EL (cell line): ENCODE results near the gene CIRBP.

Experiments
- DNase-seq: peaks from one replicate; pipeline ENCODE4 v3.0.0-alpha.2; 2016

Gene CIRBP

DNA sequence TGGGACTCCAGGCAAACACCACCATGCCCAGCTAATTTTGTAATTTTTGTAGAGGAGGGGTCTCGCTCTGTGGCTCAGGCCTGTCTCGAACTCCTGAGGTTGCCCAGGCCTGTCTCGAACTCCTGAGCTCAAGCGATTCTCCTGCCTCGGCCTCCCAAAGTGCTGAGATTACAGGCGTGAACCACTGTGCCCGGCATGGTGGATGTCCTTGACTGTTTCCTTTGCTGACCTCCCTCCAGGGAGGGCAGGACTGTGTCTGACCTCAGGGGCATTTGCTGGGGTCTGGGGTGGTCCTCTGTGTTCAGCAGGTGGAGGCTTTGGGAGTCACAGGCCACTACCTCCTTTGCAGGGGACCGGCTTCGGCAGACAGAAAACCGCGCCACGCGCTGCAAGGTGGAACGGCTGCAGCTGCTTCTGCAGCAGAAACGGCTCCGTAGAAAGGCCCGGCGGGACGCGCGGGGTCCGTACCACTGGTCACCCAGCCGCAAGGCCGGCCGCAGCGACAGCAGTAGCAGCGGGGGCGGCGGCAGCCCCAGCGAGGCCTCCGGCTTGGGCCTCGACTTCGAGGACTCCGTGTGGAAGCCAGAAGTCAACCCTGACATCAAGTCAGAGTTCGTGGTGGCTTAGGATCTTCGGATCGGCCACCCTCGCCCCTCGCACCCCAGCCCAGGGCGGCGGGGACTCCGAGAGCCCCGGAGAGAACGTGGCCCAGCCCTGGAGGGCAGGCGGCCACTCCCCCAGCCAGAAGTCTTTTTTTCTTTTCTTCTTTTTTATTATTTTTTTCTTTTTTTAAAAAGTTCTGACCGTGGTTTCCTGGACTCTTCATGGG, 12.3 kb upstream of the CIRBP start:
- DNase-seq, result no peak

DNA sequence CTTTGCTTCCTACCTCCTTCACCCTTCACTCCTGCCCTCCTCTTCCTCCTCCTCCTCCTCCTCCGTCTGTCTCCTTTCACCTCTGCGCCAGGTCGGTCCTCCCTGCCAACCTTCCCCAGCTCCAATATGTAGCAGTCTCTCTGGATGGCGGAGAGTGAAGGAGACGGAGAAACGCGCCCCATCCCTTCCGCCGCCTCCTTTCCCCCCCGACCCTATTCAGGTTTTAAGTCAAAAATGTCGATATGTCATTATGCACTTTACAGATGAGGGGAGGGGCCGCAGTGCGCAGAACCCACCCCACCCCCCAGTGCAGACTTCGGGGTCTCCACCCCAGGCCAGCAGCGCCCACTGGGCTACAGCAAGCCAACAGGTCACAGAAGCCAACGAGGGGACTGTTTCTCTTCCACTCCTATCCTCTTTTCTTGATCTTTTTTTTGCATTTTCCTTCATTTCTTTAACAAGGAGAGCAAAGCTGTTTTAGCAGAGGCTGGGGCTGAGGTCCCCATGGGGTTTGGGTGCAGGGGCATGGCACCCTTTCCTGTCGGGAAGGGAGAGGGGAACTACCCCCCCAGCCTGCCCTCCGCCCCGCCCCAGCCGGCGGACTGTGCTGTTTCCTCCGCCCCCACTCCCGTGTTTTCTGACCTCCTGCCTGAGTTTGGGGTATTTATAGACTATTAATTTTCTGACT, 11.5 kb upstream of the CIRBP start:
- DNase-seq, result no peak

DNA sequence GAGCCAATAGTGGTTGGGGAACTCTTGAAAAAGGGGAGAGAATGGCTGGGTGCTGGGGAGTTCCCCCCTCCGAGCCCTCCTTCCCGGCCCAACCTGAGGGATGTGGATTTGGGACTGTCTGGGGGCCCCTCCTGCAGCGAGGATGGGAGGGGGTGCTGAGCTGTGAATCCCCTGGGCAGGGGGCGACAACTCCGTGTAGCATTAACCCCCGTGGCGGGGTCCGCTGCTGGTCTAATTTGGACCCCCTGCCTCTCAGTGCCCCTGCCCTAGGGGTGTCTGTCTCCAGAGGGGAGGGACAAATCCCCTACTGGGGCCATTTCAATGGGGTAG, 11.0 kb upstream of the CIRBP start:
- no peak for DNase-seq

DNA sequence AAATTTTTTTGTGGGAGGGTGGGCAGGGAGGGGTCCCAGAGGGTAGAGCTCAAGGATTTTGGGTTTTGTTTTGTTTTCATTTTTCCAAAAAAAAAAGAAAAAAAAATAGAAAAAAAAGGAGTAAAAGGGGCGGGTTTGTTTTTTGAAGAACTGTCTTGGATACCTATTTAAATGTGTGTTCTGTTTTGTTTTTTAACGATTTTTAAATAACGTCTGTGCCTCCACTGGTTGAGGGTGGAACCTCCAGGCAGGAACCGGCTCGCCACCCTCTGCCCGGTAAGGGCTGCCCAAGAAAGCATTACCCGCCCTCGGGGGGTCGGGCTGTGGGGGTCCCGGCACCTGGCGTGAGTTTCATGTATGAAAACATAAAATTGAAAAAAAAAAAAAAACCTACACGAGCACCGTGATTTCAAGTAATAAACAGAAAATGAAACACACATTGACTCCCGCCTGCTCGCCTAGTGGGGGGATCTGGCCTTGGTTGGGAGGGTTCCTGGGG, 10.4 kb upstream of the CIRBP start:
- DNase-seq, result no peak

DNA sequence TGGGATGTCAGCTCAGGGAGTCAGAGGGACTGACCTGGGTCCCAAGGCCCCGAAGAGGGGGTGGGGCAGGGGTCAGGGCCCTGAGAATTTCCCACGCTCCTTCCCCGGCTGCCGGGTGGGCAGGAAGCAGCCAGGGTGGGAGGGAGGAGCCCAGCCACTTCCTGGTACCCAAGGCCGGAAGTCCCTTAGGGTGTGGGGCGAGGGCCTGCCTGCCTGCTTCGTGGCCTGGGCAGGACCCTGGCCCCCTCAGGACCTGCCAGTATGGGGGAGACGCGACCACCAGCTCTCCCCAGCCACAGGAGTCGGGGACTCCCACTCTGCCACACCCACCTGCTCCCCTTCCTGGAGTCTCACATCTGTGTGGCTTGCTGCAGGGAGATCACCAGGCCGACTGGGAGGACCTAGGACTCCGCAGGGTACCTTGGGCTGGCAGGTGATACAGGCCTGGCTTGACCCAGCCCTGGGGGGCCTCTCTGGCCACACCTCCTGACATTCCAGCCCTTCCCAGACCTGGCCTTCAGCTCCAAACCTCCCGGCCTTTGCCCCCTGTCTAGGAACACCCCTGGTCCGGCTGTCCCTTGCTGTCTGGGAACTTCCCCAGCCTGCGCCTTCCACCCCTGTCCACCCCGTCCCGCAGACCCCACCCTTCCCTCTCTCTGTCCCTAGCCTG, 9.8 kb upstream of the CIRBP start:
- peak; percentile 74 for DNase-seq

DNA sequence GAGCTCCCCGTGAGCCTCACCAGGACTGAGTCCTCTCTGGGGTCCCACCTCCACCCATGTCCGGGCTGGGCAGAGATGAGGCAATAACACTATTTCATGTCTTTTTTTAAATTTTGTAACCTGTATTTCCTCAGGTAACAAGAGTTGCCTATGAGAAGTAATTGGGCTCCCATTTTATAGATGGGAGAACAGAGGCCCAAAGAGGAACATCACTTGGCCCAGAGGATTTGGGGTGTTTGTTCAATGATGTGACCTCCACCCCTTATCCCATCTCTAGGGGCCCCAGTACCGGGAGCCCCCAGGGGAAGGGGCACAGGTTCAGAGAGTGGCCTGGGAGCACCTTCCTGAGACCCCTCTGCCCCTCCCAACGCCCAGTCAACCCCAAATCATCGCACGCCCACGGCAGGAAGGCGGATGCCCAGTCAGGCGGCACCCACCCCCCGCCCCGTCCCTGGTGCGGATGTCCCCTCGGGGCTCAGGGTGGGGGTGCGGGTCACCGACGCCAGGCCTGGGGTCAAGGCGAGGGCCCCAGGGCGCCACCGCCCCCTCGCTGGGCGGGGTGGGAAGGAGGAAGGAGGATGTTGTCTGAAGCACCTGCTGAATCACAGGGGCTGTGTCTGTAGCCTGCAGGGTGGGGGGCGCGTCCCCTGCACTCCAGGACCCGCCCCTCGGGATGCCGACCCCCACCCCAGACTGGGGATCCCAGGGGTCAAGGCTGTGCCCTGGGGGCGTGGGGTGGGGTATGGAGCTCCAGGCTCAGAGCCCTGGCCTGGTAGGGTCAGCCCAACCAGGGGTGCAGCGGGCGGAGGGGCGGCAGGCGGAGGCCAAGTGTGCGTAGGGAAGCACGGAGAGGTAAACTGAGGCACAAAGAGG, 9.0 kb upstream of the CIRBP start:
- DNase-seq, result no peak

DNA sequence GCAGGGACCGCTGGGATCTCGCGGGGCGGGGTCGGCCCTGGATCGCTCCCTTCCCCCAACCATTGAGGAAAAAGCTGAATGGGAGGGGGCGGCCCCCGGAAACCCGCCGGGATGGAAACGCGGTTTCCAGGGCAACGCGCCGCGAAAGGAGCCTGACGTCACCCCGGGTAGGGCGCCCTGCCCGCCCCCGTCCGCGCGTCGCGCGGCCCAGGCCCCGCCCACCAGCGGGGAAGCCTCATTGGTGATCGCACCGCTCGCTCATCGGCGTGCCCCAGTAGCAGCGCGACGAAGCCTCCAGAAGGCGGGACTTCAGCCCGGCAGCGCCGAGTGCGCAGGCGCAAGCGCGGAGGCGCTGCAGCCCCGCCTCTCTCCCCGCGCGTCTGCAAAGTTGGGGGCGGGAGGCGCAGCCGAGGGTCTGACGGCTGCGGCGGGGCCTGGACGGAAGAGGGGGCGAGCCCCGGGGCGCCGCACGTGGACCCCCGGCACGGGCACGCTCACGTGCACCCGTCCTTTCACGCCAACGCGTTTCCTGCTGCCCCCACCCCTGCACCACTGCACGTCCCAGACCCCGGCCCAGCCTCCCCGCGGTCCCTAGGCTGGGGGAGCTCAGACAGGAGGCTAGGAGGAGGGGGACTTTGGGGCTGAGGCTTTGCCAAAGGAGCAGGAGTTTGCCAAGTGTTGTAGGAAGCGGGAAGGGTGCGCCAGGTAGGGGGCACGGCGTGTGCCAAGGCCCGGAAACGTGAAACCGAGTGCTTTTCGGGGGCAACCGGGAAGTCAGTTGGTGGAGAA, 8.2 kb upstream of the CIRBP start:
- DNase-seq, result peak; percentile 95

DNA sequence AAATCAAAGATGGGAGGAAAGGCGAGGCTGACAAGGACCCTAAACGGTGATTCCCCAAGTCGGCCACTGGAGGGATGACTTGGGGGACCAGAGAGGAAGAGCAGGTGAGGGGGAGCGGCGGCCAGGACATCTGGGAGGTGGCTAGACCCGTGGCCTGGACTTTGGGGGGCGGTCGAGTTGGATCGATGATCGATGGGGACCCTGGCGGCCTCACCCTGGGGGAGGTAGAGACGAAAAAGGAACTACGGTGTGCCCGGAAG, 7.7 kb upstream of the CIRBP start:
- DNase-seq, result no peak

DNA sequence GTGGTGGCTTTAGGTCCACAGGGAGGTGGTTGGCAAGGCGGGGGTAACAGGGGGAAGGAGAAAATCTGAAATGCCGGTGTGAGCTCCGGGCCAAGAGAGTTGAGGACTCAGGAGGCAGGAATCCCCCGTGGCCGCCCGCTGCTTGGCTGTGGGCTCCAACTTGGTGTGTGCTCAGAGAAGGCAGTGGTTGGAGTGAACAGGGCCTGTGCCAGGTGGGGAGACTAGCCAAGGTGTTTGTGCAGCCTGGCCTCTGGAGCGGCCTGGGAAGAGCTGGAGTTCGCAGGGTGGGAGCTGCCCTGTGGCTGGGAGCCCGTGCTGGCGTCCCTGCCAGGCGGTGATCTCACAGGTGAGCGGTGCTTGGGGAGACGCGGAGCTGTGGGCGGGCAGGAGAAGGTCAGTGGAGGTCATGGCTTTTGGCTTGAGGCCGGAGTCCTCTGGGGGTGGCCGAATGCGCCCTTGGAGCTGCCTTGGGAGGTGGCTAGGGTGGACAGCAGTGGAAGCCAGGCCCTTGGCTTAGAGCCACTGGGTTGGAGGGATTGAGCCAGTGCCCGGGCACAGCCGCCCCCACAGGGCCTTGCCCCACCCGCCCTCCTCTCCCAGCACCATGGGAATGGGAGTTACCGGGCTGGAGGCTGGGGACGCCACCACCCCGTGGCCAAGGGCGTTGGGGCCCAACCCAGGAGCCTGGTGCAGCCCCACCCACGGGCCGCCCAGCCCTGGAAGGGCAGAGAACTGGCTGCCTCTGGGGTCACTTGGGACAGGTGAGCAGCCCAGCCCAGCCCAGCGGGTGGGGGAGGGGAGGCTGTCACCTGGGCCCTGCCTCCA, 7.1 kb upstream of the CIRBP start:
- DNase-seq, result peak; percentile 49

DNA sequence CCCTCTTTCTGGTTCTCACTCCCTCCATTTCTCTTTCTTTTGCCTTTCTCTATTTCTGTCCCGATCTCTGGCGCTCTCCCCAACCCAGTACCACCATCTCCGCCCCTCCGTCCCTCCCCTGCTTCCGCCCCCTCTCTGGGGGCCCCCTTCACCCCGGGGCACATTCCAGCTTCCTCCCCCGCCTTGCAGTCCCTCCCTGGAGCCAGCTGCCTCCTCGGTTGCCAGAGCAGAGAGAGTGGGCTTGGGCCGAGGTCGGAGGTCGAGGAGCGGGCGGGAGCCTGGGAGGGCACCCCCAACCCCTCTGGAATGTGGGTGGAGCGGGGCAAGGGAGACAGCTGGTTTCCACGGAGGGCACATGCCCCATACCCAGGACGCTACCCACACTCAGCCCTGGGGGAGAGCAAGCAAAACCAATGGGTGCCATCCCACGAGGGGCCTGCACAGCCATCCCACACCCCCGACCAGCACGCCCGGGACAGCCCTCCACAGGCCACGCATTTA, 6.5 kb upstream of the CIRBP start:
- DNase-seq, result peak; percentile 70

DNA sequence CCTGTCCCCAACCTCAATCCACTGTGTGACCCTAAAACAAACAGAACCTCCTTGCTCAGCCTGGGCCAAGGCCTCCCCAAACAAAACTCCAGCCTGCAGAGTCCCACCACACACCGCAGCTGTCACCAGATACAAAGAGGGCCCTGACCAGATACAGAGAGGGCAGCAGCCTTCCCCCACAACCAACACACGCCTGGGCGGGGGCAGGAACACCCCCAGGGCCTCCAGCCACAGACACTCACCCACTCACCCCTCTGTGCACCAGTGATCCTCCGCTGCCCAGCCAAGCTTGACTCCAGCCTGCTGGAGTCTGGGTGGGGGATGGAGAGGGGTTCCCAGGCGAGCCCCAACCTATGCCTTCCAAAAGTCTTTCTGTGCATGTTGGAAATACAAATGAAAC, 5.9 kb upstream of the CIRBP start:
- no peak for DNase-seq

DNA sequence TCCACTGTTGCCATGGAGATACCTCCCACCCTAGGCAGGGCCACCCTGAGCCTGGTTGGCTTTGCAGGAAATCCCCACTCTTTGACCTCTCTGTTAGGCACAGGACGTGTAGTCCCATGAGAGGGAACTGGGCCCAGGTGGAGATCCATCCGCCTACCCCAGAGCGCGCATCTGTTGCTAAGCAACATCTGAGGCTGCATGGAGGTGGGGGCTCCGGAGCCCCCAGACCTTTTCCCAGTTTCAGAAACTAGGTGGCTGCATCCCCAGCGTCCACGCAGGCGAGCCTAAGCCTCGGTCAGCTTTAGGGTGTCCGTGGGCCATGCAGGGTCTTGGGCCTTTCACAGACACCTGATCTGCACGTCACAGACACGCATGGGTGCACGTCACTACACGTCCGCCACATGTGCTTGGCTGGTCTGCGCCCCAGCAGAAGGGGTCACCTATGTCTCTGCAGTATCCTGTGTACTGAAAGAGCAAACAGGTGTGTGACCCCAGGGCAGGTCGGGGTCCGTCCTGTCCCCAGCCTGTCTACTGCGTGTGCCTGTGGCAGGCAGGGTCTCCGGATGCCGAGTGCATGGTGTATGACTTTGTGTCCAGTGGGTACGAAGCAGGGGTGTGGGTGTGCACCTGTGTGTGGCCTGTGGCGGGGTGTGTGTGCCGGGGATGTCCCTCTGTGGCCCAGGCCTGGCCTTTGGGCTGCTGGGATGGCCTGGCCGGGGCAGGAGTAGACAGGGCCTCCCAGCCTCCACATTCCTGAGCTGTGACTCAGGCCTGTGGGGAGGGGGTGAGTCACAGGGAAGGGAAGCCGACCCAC, 4.1 kb upstream of the CIRBP start:
- DNase-seq, result peak; percentile 96

DNA sequence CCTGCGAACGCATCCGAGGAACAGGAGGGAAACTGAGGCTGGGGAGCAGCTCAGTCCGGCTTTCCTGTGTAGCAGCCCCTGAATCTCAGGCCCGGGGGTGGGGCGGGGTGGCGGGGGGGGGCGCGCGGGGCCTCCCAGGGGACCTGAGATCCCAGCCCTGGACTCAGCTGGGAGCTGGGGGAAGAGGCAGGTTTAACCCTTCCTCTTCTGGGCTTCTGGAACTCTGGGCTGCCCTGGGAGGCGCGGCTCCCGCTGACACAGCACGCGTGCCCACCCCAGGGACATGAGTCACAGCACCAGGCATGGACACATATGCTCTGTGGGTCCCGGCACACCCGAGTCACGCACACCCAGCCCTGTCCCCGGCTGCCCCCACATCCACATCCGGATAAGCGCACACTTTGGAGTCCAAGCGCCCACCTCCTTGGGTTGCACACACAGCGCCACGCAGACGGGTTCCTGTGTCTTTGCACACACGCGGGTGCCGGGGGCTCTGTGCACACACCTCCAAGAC, 3.5 kb upstream of the CIRBP start:
- peak; percentile 94 for DNase-seq

DNA sequence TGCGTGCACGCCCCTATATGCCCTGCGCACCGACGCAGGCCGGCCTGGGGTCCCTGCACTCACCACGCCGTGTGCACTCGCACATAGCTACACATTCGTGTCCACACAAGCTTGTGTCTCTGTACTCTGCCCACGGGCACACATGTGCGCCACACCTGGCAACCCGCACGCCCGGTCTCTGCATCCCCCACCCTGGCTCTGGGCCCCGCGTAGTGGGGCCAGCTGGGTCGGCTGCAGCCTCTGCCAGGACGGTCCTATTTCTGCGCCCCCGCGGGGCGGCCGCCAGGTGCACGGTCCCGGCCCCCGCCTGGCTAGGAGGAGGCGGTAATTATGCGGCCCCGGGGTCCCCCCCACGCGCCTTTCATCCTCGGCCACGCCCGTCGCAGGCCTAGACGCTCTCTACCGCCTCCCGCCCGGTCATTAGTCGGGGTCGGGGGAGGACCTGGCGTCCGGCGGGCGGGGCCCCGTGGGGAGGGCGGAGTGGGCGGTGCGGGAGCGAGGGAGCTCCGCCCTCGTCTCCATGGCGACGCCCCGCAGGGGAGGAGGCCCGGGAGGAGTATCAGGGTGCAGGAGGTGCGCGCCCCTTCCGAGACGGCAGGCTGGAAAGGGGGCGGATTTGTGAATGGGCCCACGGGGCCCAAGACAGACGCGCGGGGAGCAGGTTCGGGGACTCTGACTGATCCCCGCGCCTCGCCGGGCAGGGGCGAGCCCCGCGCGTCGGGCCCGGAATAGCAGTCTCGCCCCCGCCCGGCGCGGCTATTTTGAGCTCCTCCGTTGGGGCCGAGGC, 2.8 kb upstream of the CIRBP start:
- peak; percentile 90 for DNase-seq

DNA sequence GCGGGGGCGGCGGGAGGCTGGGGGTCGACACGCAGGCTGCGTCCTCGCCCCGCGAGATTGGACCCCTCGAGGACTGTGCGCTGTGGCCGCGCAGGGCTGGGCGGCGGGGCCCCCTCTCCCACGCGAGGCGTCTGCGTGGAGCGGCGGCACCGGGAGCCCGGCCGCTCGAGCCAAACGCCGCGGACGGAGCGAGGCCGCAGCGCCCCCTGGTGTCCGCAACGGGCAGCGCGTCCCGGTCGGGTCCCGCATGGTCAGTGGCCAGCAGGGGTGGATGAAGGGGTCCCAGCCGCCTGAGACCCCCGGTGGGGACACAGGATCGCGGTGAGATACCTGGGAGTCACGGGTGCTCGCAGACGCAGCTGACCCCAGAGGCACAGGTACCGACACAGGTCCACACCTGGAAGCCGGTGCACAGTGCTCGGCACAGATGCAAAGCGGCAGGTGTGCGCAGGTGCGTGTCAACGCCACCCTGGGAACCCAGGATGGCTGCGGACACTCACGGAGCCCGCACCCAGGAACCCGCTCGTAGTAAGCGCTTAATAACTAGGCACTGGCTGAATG, 2.1 kb upstream of the CIRBP start:
- peak; percentile 59 for DNase-seq

DNA sequence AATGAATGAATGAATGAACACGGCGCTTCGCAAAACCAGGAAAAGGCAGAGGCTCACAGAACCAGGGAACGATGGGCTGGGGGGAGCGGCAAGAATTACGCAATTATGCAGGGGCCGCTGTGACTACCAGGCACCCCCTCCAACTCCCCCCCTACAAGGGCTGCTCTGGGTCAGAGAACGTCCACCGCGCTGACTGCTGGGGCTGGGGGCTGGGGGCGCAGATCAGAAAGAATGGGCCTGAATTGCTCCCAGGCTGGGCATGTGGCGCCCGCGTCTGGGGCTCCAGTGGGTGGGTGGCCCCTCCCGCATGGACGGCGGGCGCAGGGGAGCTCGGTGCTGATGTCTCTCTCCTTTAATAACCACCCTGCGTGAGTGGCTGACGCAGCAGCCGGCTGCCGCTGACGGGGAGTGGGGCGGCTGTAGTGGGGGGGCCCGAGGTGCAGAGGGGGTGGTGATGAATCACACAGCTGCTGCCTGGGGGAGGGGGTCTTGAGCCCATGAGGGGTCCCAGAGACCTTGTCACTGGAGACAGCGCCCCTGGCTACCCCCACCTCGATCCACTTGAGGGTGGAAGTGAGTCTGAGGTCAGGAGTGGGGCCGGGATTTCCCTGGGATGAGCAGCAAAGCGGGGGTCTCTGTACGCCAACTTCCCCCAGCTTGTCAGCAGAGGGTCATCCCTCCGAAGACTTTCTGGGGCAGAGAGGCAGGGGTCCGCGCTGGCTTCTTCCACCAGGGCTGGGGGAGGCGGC, 1.5 kb upstream of the CIRBP start:
- DNase-seq, result no peak

DNA sequence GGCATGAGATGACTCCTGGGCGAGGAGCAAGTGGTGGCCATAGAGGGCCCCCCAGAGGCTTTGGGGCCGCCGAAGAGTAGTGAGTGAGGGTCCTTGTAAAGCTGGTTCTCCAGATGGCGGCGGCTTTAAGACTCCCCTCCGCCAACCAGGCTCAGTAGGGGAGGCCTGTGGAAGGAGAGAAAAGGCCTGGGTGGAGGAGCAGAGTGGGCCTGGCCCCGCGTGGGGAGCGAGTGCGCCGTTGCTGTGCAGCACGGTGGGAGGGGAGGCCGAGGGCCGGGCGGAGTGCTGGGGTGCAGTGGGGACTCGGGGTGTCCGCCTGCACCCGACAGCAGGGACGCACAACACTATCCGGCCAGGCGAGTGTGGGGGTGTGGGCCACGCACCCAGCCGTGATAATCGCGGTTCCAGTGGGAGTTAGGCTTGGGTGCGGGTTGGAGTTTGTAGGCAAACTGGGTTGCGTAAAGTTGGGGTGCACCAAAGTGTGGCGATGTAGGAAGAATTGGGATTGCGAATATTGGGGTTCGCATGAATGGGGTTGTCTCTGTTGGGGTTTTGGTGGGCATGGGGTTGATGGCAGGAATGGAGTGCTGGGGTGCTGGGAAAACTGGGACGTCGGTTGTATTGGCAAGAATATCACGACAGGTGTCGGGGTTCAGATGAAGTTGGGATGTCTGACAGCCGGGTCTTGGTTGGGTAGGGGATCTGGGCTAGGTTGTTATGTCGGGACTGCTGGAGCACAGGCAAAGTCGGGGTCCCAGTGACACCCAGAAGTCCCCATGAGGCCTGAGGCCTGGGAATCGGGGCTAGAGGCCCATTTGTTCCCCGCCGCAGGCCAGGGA, 687 bp upstream of the CIRBP start:
- DNase-seq, result no peak
